Mucosa of gallbladder (tissue), 1 donor: Measurements from ENCODE around the gene KLKB1. TPM values are rescaled to one million over a fixed set of nuclear protein-coding genes. Genes with fewer than 3 reads are reported as not detected.
A peak's percentile ranks its signal among the peaks of the same experiment; 100 is the strongest.
"Not testable (repeated sequence)": the region's sequence is repeated elsewhere in the genome, so short reads cannot be mapped to it uniquely, and the experiment has no call there.

Experiments used
- DNase-seq: peaks from one replicate; pipeline ENCODE4 v3.0.0-alpha.2; 2020; ENCODE audit warnings: low spot score
- total RNA-seq: library from RNA; stranded (reverse); gene quantifications from one replicate; pipeline ENCODE4 v1.2.1, GENCODE V29; 2021
- donor health status: DM: no; HTN: no; CAD: no.

Gene KLKB1
- total RNA-seq, 1 donor from 2014 or later: 3.7 TPM

GRCh38 chr4:186226521-186227189 lies 652 bp upstream of the KLKB1 start:
- no peak for DNase-seq

DNA sequence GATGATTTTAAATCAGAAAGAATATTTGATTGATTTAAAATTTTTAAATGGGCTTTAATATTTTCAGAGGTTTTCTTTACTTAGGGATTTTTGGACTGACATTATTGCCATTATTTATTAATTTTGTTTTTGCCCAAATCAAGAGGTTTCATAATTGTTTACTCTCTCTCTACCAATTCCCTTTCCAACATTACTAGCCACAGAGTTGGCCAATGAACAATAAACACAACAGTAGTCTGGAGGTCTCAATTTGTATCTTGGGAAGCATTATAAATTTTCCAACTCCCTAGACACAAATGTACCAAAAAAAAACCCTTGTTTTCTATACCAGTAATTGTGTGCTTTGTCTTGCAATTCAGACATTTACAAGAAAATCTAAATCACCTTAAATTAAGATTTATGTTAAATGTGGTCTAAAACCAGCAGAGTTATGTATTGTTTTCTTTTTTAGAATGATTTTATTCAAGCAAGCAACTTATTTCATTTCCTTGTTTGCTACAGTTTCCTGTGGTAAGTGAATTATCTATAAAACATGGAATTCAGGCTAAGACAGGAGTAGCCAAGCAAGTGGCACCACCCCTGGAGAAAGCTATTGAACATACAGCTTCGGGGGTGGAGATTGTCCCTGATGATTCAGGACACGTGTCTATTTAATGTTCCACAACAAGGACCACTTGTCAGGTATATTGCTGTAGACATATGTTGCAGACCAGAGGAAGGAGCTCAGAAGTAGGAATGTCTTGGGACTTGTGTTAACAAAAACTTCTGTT lies 622 bp downstream of the KLKB1 start:
- no peak for DNase-seq

GRCh38 chr4:186228514-186228894 lies 1.2 kb downstream of the KLKB1 start:
- no peak for DNase-seq

- no peak for DNase-seq
Observed at GRCh38 chr4:186234367-186234766, 7.1 kb downstream of the KLKB1 start.

DNA sequence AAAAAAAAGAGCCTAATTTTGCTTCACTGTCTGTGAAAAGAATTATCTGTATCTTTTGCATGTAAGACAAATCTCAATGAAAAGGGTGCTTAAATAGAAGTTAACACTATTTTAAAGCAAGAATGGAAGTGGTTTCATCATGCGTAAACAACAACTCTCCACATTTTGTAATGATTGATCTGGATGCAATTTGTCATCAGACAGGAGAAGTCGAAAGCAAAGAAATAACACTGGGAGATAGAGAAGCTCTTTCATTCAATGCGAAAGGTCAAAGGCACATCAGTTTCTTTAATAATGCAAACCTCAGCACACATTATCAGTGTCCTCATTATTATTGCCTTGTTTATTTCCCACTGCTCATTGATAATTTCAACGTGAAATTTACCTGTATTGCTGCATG lies 8.8 kb downstream of the KLKB1 start:
- no peak for DNase-seq

- no peak for DNase-seq
Observed at GRCh38 chr4:186240452-186240847, 13.1 kb downstream of the KLKB1 start.

GRCh38 chr4:186240848-186241491 lies 13.7 kb downstream of the KLKB1 start:
- no peak for DNase-seq

- no peak for DNase-seq
Observed at GRCh38 chr4:186241616-186242015, 14.3 kb downstream of the KLKB1 start.

GRCh38 chr4:186242031-186242430 lies 14.7 kb downstream of the KLKB1 start:
- DNase-seq: not testable (repeated sequence)

DNA sequence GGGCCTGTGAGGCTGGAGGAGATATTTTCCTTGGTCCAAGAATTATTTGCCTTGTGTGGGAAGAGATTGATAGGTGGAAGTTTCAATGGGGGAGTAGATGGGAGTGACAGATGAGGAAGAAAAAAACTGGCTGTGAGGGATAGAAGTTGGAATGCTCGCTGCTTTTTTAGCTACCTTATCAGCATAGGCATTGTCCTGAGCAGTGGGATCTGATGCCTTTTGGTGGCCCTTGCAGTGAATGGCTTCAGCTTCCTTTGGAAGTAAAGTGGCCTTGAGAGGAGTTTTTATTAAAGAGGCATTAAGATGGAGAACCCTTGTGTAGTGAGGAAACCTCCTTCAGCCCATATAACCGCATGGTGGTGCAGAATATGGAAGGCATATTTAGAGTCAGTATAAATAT lies 16.0 kb downstream of the KLKB1 start:
- no peak for DNase-seq

DNA sequence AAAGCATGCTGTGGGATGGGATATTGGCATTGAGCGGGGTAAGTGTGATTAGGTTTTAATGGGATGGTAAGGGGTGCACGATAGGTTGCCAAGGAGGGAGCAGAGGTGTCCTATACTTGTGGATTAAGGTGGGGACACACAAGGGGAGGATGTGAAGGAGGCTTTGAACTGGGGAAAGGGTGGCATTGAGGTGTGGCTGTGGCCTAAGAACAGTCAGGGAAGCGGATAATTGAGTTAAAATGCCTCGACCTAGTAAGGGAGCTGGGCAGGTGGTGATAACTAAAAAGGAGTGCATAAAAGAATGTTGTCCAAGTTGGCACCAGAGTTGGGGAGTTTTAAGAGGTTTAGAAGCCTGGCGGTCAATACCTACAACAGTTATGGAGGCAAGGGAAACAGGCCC lies 17.5 kb downstream of the KLKB1 start:
- DNase-seq: no peak

DNA sequence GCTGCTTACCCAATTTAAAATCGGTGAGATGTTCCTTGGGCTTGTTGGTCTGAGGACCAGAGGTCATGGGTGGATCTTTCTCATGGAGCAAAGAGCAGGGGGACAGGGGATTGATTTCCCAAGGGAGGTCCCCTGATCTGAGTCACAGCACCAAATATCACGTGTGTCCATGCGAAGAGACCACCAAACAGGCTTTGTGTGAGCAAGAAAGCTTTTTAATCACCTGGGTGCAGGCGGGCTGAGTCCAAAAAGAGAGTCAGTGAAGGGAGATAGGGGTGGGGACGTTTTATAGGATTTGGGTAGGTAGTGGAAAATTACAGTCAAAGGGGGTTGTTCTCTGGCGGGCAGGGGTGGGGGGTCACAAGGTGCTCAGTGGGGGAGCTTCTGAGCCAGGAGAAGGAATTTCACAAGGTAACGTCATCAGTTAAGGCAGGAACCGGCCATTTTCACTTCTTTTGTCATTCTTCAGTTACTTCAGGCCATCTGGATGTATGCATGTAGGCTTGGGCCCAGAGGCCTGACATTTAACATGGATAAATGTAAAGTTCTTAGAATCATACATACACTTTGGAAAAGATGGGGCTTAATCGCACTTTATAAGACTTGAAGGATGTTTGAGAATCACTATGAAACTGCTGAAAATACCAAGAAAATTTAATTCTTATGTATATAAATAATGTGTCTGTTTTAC lies 19.9 kb downstream of the KLKB1 start:
- DNase-seq: not testable (repeated sequence)

GRCh38 chr4:186248643-186249042 lies 21.3 kb downstream of the KLKB1 start:
- DNase-seq: no peak

- no peak for DNase-seq
Observed at GRCh38 chr4:186249785-186250754, 22.8 kb downstream of the KLKB1 start.

GRCh38 chr4:186250760-186251159 lies 23.5 kb downstream of the KLKB1 start:
- no peak for DNase-seq

DNA sequence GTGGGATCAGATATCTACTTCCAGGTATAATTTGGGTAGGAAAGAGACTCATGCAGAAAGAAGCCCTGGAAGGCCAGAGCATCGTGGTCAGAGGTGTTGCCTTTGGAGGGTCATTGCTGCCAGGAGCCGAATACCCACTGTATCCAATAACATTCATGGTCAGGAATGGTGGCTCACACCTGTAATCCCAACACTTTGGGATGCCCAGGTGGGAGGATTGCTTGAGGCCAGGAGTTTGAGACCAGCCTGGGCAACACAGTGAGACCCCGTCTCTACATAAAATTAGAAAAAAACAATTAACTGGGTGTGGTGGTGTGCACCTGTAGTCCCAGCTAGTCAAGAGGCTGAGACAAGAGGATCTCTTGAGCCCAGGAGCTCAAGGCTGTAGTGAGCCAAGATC lies 27.8 kb downstream of the KLKB1 start:
- DNase-seq: no peak

DNA sequence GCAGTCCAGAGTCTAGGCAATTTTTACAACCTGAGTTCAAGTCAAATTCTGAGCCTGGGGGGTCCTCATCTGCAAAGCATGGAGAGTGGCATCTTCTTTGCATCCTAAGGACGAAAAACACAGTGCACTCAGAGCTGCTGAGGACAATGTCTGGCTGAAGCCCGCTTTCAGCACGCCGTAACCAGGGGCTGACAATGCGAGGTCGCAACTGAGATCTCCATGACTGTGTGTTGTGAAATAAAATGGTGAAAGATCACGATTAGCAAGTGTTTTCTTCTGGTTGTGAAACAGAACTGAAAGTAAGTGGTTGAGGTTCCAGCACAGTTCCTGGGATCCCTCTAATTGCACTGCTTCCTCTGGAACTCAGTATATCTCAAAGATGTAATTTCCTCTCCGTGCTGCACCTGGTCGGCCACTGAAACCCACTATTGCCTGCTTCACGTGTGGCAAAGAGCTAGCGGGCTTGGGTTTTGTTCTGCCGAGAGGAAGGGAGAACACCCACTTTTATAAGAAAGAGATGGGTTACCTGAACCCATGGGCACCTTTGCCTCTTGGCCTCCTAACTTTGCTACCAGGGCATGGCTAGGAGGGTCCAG lies 31.0 kb downstream of the KLKB1 start:
- DNase-seq: no peak

DNA sequence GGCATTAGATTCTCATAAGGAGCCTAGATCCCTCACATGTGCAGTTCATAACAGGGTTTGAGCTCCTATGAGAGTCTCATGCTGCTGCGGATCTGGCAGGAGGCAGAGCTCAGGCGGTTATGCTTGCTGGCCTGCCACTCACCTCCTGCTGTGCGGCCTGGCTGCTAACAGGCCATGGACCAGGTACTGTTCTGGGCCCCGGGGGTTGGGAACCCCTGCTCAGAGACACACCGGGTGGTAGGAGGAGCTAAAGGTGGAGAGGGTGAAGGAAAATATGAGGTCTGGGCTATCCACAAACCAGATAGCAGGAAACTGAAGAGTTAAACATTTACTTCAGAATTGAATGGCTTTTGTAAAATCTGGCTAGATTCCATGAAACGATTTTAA lies 32.8 kb downstream of the KLKB1 start:
- peak; percentile 67 for DNase-seq

DNA sequence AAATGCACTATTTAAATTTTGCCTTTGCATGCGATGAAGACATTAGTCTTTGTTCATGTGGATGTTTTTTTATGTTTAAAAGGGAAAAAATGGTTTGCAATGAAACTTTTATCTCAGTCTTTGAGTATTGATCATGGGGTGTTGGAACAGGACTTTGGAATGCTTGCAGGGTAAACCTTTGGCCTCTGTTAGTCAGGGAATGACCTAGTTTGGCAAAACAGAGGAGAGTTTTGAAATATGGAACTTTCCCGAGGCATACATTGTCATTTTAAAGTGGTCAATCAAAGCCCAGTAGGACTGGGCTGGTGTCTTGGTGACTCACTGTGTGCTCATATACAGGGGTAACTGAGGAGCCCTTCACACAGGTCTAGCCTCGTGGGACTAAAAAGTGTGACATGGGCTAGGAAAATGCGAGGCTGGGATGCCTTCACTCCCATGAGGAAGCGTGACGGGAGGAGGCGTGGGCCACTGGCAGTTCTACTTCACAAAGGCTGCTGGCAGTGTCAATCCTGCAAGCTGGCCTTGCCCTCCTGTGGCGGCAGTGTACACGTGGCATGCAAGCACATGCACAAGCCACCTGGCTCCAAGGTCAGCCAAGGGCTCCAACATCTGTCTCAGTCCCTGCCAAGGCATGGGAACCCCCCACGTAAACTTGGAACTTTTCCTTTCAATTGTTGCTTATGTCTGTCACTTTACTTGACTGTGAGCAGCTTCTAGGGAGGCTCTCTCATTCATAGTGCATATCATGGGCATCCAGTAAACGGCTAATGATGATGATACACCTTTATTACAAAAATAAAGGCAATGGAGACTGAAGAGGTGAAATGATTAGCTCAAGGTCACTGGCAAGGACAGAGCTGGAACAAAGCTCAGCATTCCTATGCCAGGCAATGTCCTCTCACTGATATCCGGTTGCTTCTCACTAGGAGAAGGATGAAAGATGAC lies 33.5 kb downstream of the KLKB1 start:
- peak; percentile 87 for DNase-seq

DNA sequence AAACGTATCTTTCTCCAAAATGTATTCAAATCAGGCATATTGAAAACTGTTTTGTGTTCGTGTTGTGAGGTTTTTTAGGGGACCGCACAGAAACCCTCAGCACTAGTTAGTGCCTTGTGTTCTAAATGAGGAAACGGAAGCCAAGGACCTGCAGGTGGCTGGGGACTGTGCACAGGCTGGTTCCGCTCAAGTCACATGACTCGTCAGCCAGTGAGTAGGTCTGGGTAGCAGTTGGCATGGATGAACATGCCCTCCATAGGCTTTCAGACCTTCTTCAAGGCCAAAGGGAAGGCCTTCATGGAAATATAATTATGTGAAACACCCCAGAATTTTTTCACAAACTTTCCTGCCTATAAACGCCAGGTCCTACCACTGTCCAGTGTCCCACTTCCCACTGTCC lies 37.4 kb downstream of the KLKB1 start:
- DNase-seq: no peak
